Thymus (tissue), 11 donors: Measurements from ENCODE around the gene ZNF593OS. TPM values are rescaled to one million over a fixed set of nuclear protein-coding genes. Genes with fewer than 3 reads are reported as not detected.

ENCODE experiments used
- DNase-seq, 9 donors: peaks; one replicate each; pipeline ENCODE4 v3.0.0-alpha.2; 2013; ENCODE audit warnings: low spot score in 9 of 9, low read depth in 6 of 9, missing footprints in 1 of 9
- H3K27ac ChIP-seq, 2 donors: one replicate each; pipeline ENCODE4 v1.5.1; 2013; ENCODE audit warnings: control low read depth in 1 of 2, low read depth in 1 of 2, low read length in 1 of 2, mild to moderate bottlenecking in 1 of 2, moderate library complexity in 1 of 2
- H3K27me3 ChIP-seq, 2 donors: one replicate each; pipeline ENCODE4 v1.5.1; 2013; ENCODE audit warnings: low read length in 1 of 2; ENCODE audit not compliant: control insufficient read depth in 2 of 2, insufficient read depth in 1 of 2
- H3K36me3 ChIP-seq, 2 donors: one replicate each; pipeline ENCODE4 v1.5.1; 2013; ENCODE audit warnings: low read length in 1 of 2, mild to moderate bottlenecking in 1 of 2, moderate library complexity in 1 of 2; ENCODE audit not compliant: control insufficient read depth in 2 of 2, insufficient read depth in 2 of 2
- H3K4me1 ChIP-seq, 2 donors: one replicate each; pipeline ENCODE4 v1.5.1; 2013; ENCODE audit warnings: low read length in 2 of 2; ENCODE audit not compliant: control insufficient read depth in 2 of 2, insufficient read depth in 2 of 2
- H3K4me3 ChIP-seq, 2 donors: one replicate each; pipeline ENCODE4 v1.5.1; 2013; ENCODE audit warnings: low read length in 2 of 2, control low read depth in 1 of 2, mild to moderate bottlenecking in 1 of 2
- H3K9me3 ChIP-seq, 2 donors: one replicate each; pipeline ENCODE4 v1.5.1; 2013; ENCODE audit warnings: low read length in 1 of 2, mild to moderate bottlenecking in 1 of 2; ENCODE audit not compliant: control insufficient read depth in 2 of 2, insufficient read depth in 1 of 2
- WGBS: extraction: QIAGEN DNeasy Blood & Tissue Kit; methylation state at CpG from one replicate; pipeline ENCODE4 v1.1.7; 2013; 5-methylcytosine and 5-hydroxymethylcytosine counted together
- polyA plus RNA-seq: library from polyadenylated mRNA; stranded (reverse); fragments of 200-250 nt; gene quantifications from one replicate; pipeline ENCODE4 v1.2.3, GENCODE V29; 2013
- total RNA-seq: library from RNA; stranded (reverse); fragments of 120-200 nt; gene quantifications from one replicate; pipeline ENCODE4 v1.2.4, GENCODE V29; 2013
- donor health status: healthy.

ZNF593OS gene
- total and polyA plus RNA-seq, 2 donors = 0.87 TPM; not detected in 1

- Histone ChIP-seq H3K27me3 (peaks cover 5 to 43% of the 10 kb centered on the region in 2 donors), H3K9me3 (no peaks in the 10 kb centered on the region), H3K36me3 (no peaks in the 10 kb centered on the region), H3K4me1 (peaks cover 22 to 44% of the 10 kb centered on the region in 2 donors), H3K4me3 (peak overlapping the region in 1 of 2 donors; percentile 13), H3K27ac (no peak overlapping the region)
- 27% methylated on average over 12 of the region's 12 CpGs for WGBS
- peak in 1 of 9 donors; percentile 65 for DNase-seq
These were observed 15.2 kb downstream of the ZNF593OS start for GRCh38 chr1:26156285-26157038.

GRCh38 chr1:26155370-26156284 is 16.0 kb downstream of the ZNF593OS start:
- DNase-seq = peak in 1 of 9 donors; percentile 61
- Histone ChIP-seq H3K27me3 (peaks cover 2 to 34% of the 10 kb centered on the region in 2 donors), H3K4me3 (no peak overlapping the region), H3K36me3 (no peaks in the 10 kb centered on the region), H3K9me3 (no peaks in the 10 kb centered on the region), H3K4me1 (peaks cover 22 to 38% of the 10 kb centered on the region in 2 donors), H3K27ac (no peak overlapping the region)
- WGBS = 57% methylated on average over 21 of the region's 21 CpGs

- H3K27ac ChIP-seq = no peak overlapping the region
- 52% methylated on average over 9 of the region's 9 CpGs for WGBS
- DNase-seq = no peak
These were observed 16.9 kb downstream of the ZNF593OS start for GRCh38 chr1:26154750-26155149.

GRCh38 chr1:26153966-26154532 is 17.6 kb downstream of the ZNF593OS start:
- Histone ChIP-seq H3K27me3 (peaks cover 0 to 25% of the 10 kb centered on the region in 2 donors), H3K9me3 (no peaks in the 10 kb centered on the region), H3K4me3 (no peak overlapping the region), H3K4me1 (peaks cover 22 to 38% of the 10 kb centered on the region in 2 donors), H3K27ac (no peak overlapping the region), H3K36me3 (no peaks in the 10 kb centered on the region)
- DNase-seq = no peak
- WGBS = 89% methylated on average over 5 of the region's 5 CpGs

More at GRCh38 chr1:26154750-26155149, 16.9 kb downstream of the ZNF593OS start:
- no peaks in the 10 kb centered on the region for H3K36me3 ChIP-seq
- no peak overlapping the region for H3K4me3 ChIP-seq
- H3K27me3 ChIP-seq = peaks cover 0 to 29% of the 10 kb centered on the region in 2 donors
- peaks cover 22 to 38% of the 10 kb centered on the region in 2 donors for H3K4me1 ChIP-seq
- no peaks in the 10 kb centered on the region for H3K9me3 ChIP-seq

GRCh38 chr1:26148887-26149286 is 22.7 kb downstream of the ZNF593OS start:
- no peaks in the 10 kb centered on the region for H3K36me3 ChIP-seq
- no peak for DNase-seq
- H3K27me3 ChIP-seq = peaks cover 0 to 5% of the 10 kb centered on the region in 2 donors
- H3K27ac ChIP-seq = no peak overlapping the region
- H3K4me1 ChIP-seq = peaks cover 3 to 5% of the 10 kb centered on the region in 2 donors
- no peak overlapping the region for H3K4me3 ChIP-seq
- no peaks in the 10 kb centered on the region for H3K9me3 ChIP-seq

- Histone ChIP-seq H3K4me3 (no peak overlapping the region), H3K36me3 (no peaks in the 10 kb centered on the region), H3K9me3 (no peaks in the 10 kb centered on the region), H3K27ac (no peak overlapping the region), H3K27me3 (peaks cover 0 to 5% of the 10 kb centered on the region in 2 donors), H3K4me1 (peaks cover 3 to 5% of the 10 kb centered on the region in 2 donors)
- WGBS = 89% methylated on average over 6 of the region's 6 CpGs
- DNase-seq = no peak
These were observed 25.7 kb downstream of the ZNF593OS start for GRCh38 chr1:26145960-26146294.

- Histone ChIP-seq H3K27ac (no peak overlapping the region), H3K27me3 (peaks cover 0 to 5% of the 10 kb centered on the region in 2 donors), H3K9me3 (no peaks in the 10 kb centered on the region), H3K4me1 (peaks cover 3 to 5% of the 10 kb centered on the region in 2 donors), H3K36me3 (no peaks in the 10 kb centered on the region), H3K4me3 (no peak overlapping the region)
- peak; percentile 52 to 89 (median 73) for DNase-seq
- 35% methylated on average over 19 of the region's 19 CpGs for WGBS
These were observed 26.3 kb downstream of the ZNF593OS start for GRCh38 chr1:26145041-26145959.

- H3K9me3 ChIP-seq = no peaks in the 10 kb centered on the region
- no peaks in the 10 kb centered on the region for H3K36me3 ChIP-seq
- H3K27me3 ChIP-seq = peaks cover 0 to 5% of the 10 kb centered on the region in 2 donors
- no peak for DNase-seq
- H3K4me3 ChIP-seq = no peak overlapping the region
- H3K27ac ChIP-seq = no peak overlapping the region
- peaks cover 10 to 14% of the 10 kb centered on the region in 2 donors for H3K4me1 ChIP-seq
- 97% methylated on average over 8 of the region's 8 CpGs for WGBS
These were observed 29.5 kb downstream of the ZNF593OS start for GRCh38 chr1:26142159-26142558.
